Stimulated activated CD4-positive, alpha-beta T cell treated with anti-CD3 and anti-CD28 coated beads, Interleukin-1b, Interleukin-23, amount 100 ng/mL, for 4 hours (primary cell): ENCODE measurements around the gene MARF1.
"Not testable (repeated sequence)": the region's sequence is repeated elsewhere in the genome, so short reads cannot be mapped to it uniquely, and the experiment has no call there.

Source experiments
- DNase-seq, 2 donors: peaks; one replicate each; pipeline ENCODE4 v3.0.0-alpha.2; 2020; ENCODE audit warnings: low read depth in 2 of 2

MARF1 gene

DNA sequence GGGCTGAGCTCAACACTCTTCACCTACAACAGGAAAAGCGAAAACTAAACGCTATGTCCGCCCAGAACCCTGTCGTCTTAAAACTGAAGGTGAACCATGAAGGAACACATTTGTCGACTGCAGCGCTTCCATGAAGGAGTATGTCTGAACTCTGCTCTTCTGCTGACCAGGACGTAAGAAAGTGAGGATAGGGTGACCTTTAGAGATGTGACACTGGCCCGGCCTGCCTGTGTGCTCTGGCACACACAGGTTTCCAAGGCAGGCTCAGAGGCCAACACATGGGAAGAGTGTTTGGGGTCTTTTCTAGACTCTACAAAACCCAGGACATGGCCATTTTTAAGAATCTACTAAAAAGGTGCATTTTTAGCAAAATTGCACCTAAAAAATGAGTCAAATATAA is 21.1 kb downstream of the MARF1 start:
- DNase-seq: no peak

GRCh38 chr16:15621456-15621855 is 21.5 kb downstream of the MARF1 start:
- no peak for DNase-seq

GRCh38 chr16:15620611-15621195 is 22.3 kb downstream of the MARF1 start:
- DNase-seq: no peak

DNA sequence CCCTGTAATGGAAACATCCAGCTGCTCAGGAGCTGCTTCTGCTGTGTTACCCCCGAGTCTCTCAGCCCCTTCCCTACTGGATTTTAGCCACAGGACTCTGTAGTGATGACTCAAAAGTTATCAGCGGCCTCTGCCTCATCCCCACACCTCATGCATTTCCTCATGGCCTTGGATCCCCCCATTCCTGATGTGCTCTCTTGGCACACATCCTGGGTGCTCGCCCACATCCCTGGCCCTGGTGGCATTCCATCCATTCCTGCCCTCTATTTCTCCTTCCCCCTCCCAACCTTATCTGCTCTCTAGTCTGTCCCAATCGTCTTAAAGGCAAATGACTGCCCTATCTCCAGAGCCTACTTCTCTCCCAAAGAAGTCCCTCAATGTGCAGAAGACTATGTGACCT is 24.6 kb downstream of the MARF1 start:
- DNase-seq: no peak

DNA sequence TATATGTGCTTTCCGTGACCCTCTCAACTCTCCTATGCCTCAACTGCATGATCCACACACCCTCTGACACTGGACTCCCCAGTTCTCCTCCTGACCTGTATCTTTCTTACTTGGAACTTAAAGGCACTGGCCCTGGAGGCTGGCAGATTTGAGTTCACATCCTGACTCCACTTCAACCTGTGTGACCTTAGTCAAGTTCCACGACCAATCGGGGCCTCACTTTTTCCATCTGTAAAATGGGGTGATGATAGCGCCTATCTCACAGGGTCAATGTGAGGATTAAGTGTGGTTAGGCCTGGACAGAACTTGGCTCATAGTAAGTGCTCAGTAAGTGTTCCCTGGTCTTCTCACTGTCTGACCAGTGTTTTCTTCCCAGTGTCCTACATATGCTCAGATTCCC is 25.1 kb downstream of the MARF1 start:
- no peak for DNase-seq

DNA sequence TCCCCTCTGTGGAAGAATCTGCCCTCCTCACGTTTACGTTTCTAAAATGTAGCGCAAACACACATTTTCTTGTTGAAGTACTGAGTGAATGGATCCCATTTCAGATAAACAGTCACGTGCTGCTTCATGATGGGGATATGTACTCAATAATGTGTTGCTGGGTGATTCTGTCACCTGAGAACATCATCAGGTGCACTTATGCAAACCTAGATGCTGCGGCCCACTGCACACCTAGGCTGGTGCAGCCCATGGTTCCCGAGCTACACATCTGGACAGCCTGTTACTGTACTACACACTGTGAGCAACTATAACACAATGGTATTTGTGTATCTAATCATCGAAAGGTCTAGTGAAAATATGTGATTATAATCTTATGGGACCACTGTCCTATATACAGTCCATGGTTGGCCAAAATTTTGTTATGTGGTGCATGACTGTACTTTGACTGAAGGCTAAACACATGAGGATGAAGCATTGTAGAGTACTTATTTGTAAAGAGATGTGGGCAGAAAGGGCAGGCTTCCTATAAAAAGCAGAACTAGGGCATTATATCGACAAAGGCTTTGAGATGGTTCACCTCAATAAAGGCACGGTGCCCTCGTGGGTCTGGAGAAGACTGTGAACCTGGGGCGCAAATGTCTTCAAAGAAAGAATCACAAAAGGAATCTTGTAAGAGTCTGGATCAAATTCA is 26.3 kb downstream of the MARF1 start:
- DNase-seq: no peak

GRCh38 chr16:15616012-15616411 is 26.9 kb downstream of the MARF1 start:
- no peak for DNase-seq

DNA sequence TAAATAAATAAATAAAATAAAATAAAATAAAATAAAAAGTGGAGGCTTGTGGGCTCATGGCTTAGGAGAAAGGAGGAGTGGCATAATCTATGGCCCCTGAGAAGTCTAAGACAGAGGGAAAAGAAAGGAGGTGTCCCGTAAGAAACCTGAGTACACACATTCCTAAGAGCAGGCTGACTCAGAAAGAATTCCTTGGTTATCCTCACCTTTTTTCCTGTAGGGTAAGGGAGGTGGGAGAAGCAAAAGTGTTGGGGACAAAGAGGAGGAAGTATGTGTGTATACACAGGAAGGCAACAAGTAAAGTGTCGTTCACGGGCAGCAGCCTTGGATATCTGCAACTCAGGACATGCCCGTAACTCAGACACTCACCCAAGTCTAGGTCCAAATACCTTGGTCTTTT is 29.3 kb downstream of the MARF1 start:
- no peak for DNase-seq

- no peak for DNase-seq
These were observed 31.3 kb downstream of the MARF1 start for GRCh38 chr16:15611610-15612009.

DNA sequence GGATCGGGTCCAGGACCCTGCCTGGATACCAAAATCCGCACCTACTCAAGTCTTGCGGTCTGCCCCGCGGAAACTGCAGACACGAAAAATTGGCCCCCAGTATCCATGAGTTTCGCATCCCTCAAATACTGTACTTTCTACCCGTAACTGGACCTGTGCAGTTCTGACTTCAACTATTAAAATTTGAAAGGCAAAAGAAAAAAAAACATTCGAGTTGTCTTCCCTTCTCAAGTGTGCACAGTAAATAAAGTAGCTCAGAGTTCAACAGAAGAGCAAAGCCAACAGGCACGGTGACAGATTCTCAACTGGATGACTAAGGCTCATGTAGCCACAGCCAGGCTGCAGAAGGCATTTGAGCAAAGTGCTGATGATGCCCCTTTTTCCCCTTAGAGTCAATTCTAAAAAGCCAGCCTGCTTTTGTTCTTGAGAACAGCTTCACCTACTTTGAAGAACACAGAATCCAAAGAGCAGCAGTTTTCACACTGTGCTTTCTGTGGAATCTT is 32.5 kb downstream of the MARF1 start:
- no peak for DNase-seq

- DNase-seq: no peak
These were observed 33.7 kb downstream of the MARF1 start for GRCh38 chr16:15609286-15609649.

GRCh38 chr16:15608398-15609285 is 34.3 kb downstream of the MARF1 start:
- DNase-seq: no peak

DNA sequence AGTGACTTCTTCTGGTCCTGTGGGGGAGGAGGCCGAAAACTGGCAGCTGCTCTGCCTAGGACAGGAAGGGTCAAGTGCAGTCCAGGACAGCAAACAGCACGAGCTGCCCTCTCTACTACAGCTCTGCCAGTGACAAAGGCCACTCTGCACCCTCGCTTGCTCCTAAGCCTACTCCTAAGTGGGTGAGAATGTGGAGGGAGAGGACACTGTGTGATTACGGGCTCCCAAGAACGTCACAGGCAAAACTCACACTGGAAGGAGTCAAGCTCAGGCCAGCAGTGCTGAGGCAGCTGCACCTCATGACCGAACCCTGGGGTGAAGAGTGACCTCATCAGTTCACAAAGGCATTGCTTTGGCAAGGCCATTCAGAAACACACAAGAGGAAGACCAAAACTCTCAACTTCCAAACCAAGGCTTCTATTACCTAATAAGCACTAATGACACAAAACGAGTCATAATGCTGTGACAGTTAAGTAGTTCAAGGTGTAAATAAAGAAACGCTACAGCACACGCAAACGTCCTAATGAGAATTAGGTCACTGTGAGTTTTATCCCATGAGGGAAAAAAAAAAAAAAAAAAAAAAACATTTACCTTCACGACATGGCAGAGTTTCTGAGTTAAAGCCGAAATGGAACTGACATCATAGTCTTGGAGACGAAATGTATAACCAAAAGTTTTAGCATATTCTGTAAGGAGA is 35.1 kb downstream of the MARF1 start:
- DNase-seq: no peak

DNA sequence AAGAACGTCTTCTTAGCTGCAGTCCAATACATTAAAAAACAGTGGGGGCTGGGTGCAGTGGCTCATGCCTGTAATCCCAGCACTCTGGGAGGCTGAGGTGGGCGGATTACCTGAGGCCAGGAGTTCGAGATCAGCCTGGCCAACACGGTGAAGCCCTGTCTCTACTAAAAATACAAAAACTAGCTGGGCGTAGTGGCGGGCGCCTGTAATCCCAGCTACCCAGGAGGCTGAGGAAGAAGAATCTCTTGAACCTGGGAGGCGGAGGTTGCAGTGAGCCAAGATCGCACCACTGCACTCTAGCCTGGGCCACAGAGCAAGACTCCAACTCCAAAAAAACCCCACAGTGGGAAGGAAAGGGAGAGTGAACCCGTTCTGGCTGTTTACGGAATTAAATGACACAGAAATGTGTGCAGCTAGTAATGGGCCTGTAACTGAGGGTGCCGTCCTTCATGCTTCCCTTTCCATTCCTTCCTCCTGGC is 35.7 kb downstream of the MARF1 start:
- not testable (repeated sequence) for DNase-seq

DNA sequence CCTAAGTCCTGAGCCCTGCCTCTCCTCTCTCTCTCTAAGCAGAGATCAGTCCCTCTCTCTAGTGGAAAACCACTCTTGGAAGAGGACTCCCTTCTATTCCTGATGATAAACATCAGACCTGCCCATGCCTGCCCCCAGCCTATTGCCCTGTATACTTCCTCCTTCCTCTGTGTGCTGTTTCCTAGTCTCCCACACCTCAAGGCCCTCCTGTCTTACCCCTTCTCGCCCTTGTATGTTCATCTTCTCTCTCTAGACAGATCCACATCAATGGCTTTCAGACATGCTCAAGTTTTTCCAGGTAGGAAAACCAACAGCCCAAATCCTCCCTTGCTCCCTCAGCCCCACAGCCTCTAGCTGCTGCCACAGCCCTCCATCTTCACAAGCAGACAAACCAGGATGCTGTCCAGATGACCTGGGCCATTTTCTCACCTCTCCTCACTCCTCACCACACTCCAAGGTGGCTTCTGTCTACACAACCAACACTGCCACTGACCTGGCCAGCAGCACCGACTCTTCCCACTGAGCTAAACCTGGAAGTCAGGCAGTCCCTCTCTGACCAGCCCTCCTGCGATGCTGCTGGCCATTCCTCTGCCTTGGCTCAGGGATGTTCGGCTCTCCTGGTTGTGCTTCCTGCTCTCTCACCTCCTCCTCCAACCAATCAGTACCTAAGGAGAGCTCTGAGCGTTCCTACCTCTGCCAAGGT is 36.3 kb downstream of the MARF1 start:
- DNase-seq: no peak

GRCh38 chr16:15605839-15606517 is 37.0 kb downstream of the MARF1 start:
- DNase-seq: no peak

- no peak for DNase-seq
These were observed 38.2 kb downstream of the MARF1 start for GRCh38 chr16:15604460-15605440.

GRCh38 chr16:15602285-15603044 is 40.5 kb downstream of the MARF1 start:
- DNase-seq: no peak
